Brain microvascular endothelial cell (primary cell): ENCODE measurements around the gene JARID2.

ENCODE experiments used
- DNase-seq: peaks from one replicate; pipeline ENCODE4 v3.0.0-alpha.2; 2020
- H3K27ac ChIP-seq: fragments of 250-450 bp; sonication (Bioruptor Pico); 2 replicates; pipeline ENCODE4 v1.5.1; 2020; ENCODE audit warnings: mild to moderate bottlenecking, moderate library complexity
- H3K27me3 ChIP-seq: fragments of 250-450 bp; sonication (Bioruptor Pico); replicated peaks from 2 replicates; pipeline ENCODE4 v1.5.1; 2020; ENCODE audit warnings: mild to moderate bottlenecking
- H3K36me3 ChIP-seq: fragments of 250-450 bp; sonication (Bioruptor Pico); replicated peaks from 2 replicates; pipeline ENCODE4 v1.5.1; 2020; ENCODE audit warnings: mild to moderate bottlenecking
- H3K4me3 ChIP-seq: 2 replicates; pipeline ENCODE4 v1.5.1; 2011; ENCODE audit warnings: low read depth, mild to moderate bottlenecking, control low read depth, low read length, moderate library complexity
- CTCF ChIP-seq: IDR thresholded peaks from 2 replicates; pipeline ENCODE4 v1.5.1; 2011; ENCODE audit warnings: low read depth, mild to moderate bottlenecking, moderate library complexity, low read length, control low read depth, inconsistent platforms; ENCODE audit errors: missing control alignments
- in situ Hi-C: cut with HindIII; loops from 2 replicates; pipeline ENCODE4 v1.10.0; 2017; ENCODE audit warnings: low sequenced_read_pairs, low pct_ligation_motif_present

The JARID2 gene

GRCh38 chr6:15544321-15544900 is 298.5 kb downstream of the JARID2 start:
- no peak overlapping the region for H3K4me3 ChIP-seq
- no peaks in the 10 kb centered on the region for H3K27me3 ChIP-seq
- H3K36me3 ChIP-seq: no peaks in the 10 kb centered on the region
- in situ Hi-C loops: no loop called here
- no peak overlapping the region for H3K27ac ChIP-seq
- no peak for TF ChIP-seq CTCF
- no peak for DNase-seq

GRCh38 chr6:15546591-15546990 is 300.7 kb downstream of the JARID2 start:
- DNase-seq: no peak
- in situ Hi-C loops: no loop called here
- TF ChIP-seq CTCF: no peak

GRCh38 chr6:15547400-15547799 is 301.5 kb downstream of the JARID2 start:
- Histone ChIP-seq H3K36me3 (no peaks in the 10 kb centered on the region), H3K4me3 (no peak overlapping the region), H3K27ac (no peak overlapping the region), H3K27me3 (no peaks in the 10 kb centered on the region)
- in situ Hi-C loops: no loop called here
- TF ChIP-seq CTCF: no peak
- no peak for DNase-seq

More at GRCh38 chr6:15546591-15546990, 300.7 kb downstream of the JARID2 start:
- H3K27me3 ChIP-seq: no peaks in the 10 kb centered on the region
- H3K4me3 ChIP-seq: no peak overlapping the region
- no peak overlapping the region for H3K27ac ChIP-seq
- no peaks in the 10 kb centered on the region for H3K36me3 ChIP-seq

GRCh38 chr6:15549371-15549770 is 303.5 kb downstream of the JARID2 start:
- in situ Hi-C loops: no loop called here
- no peak for DNase-seq
- TF ChIP-seq CTCF: no peak

GRCh38 chr6:15550546-15551123 is 304.8 kb downstream of the JARID2 start:
- Histone ChIP-seq H3K27ac (no peak overlapping the region), H3K27me3 (no peaks in the 10 kb centered on the region), H3K36me3 (no peaks in the 10 kb centered on the region), H3K4me3 (no peak overlapping the region)
- TF ChIP-seq CTCF: no peak
- in situ Hi-C loops: no loop called here
- DNase-seq: no peak

More at GRCh38 chr6:15549371-15549770, 303.5 kb downstream of the JARID2 start:
- H3K27me3 ChIP-seq: no peaks in the 10 kb centered on the region
- H3K27ac ChIP-seq: no peak overlapping the region
- no peaks in the 10 kb centered on the region for H3K36me3 ChIP-seq
- H3K4me3 ChIP-seq: no peak overlapping the region

- in situ Hi-C loops: no loop called here
- DNase-seq: no peak
- H3K4me3 ChIP-seq: no peak overlapping the region
These were observed 305.4 kb downstream of the JARID2 start for GRCh38 chr6:15551262-15551661.

More at GRCh38 chr6:15551262-15551661, 305.4 kb downstream of the JARID2 start:
- H3K27me3 ChIP-seq: no peaks in the 10 kb centered on the region
- no peaks in the 10 kb centered on the region for H3K36me3 ChIP-seq
- H3K27ac ChIP-seq: no peak overlapping the region
- no peak for TF ChIP-seq CTCF
